DND-41 (cell line): ENCODE results near the gene PIGQ.

ENCODE experiments used
- CTCF ChIP-seq: IDR thresholded peaks from 2 replicates; pipeline ENCODE4 v1.5.1; 2012; ENCODE audit warnings: borderline replicate concordance, low read length, moderate library complexity, mild to moderate bottlenecking; ENCODE audit not compliant: poor library complexity, severe bottlenecking; ENCODE audit errors: extremely low read depth
- EZH2 ChIP-seq: IDR thresholded peaks from 3 replicates; pipeline ENCODE4 v1.6.1; 2012; ENCODE audit warnings: borderline replicate concordance, low read depth, mild to moderate bottlenecking, moderate library complexity, low read length, inconsistent platforms; ENCODE audit not compliant: severe bottlenecking

GRCh38 chr16:558298-559020, 11.3 kb upstream of the PIGQ start:
- TF ChIP-seq EZH2 = no peak
- TF ChIP-seq CTCF = no peak
